22Rv1 (cell line): ENCODE results near the gene CILP.
"Not testable (repeated sequence)": the region's sequence is repeated elsewhere in the genome, so short reads cannot be mapped to it uniquely, and the experiment has no call there.

Experiments
- ZFX ChIP-seq: fragments of 450-650 bp; IDR thresholded peaks from 2 replicates; pipeline ENCODE4 v1.6.1; 2017; ENCODE audit warnings: antibody characterized with exemption, borderline replicate concordance
- TF ChIP-seq, protein P1 (sequence below): fragments of 450-650 bp; IDR thresholded peaks from 2 replicates; pipeline ENCODE4 v1.5.1; 2017; ENCODE audit warnings: mild to moderate bottlenecking

DNA sequence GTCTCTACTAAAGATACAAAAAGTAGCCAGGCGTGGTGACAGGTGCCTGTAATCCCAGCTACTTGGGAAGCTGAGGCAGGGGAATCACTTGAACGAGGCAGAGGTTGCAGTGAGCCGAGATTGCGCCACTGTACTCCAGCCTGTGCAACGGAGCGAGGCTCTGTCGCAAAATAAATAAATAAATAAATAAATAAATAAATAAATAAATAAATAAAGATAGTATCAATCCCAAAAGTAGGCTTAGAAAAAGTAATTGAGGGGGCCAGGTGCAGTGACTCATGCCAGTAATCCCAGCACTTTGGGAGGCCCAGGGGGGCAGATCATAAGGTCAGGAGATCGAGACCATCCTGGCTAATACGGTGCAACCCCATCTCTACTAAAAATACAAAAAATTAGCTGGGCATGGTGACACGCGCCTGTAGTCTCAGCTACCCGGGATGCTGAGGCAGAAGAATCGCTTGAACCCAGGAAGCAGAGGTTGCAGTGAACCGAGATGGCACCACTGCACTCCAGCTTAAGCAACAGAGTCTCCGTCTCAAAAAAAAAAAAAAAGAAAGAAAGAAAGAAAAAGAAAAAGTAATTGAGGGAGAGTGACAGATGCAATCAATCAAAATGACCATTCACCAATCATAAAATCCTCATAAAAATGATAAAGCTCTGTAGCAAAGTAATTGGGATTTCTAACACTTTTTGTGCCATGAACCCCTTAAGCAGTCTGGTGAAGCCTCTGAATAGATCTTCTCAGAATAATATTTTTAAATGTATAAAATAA is 29.5 kb downstream of the CILP start:
- TF ChIP-seq, protein P1, sequence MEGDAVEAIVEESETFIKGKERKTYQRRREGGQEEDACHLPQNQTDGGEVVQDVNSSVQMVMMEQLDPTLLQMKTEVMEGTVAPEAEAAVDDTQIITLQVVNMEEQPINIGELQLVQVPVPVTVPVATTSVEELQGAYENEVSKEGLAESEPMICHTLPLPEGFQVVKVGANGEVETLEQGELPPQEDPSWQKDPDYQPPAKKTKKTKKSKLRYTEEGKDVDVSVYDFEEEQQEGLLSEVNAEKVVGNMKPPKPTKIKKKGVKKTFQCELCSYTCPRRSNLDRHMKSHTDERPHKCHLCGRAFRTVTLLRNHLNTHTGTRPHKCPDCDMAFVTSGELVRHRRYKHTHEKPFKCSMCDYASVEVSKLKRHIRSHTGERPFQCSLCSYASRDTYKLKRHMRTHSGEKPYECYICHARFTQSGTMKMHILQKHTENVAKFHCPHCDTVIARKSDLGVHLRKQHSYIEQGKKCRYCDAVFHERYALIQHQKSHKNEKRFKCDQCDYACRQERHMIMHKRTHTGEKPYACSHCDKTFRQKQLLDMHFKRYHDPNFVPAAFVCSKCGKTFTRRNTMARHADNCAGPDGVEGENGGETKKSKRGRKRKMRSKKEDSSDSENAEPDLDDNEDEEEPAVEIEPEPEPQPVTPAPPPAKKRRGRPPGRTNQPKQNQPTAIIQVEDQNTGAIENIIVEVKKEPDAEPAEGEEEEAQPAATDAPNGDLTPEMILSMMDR: not testable (repeated sequence)
- not testable (repeated sequence) for TF ChIP-seq ZFX
